ENCODE results near the gene PLGRKT.
"Not testable (repeated sequence)": the region's sequence is repeated elsewhere in the genome, so short reads cannot be mapped to it uniquely, and the experiment has no call there.

Gene PLGRKT

DNA sequence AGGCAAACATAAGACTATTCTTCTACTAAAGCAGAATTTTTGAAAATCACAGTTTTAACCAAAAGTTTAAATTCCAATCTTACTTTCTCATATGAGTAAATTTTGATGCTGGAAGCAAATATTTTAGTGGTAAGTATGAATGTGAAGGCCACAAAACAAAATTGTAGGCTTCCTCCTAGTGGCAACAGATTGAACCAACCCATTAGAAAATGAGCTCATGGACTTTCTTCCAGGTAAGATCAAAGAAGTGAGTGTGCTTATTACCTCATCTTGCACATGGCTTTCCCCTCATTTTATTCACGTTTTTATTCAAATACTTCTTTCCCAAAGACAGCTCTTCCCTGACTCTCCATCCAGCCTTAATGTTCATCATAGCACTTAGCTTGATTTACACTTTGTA is 116.7 kb downstream of the PLGRKT start:
- Histone ChIP-seq H3K4me3 (ENCODE audit: insufficient read depth, low read length, poor library complexity, severe bottlenecking) (no peak overlapping the region), H3K79me2 (ENCODE audit: insufficient read depth, low read length) (no peaks in the 10 kb centered on the region), H3K4me2 (ENCODE audit: low read depth, low read length, poor library complexity, severe bottlenecking) (no peak overlapping the region)

DNA sequence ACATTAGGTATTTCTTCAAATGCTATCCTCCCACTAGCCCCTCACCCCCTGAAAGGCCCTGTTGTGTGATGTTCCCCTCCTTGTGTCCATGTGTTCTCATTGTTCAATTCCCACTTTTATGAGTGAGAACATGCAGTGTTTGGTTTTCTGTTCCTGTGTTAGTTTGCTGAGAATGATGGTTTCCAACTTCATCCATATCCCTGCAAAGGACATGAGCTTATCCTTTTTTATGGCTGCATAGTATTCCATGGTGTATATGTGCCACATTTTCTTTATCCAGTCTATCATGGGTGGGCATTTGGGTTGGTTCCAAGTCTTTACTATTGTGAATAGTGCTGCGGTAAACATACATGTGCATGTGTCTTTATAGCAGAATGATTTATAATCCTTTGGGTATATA is 121.3 kb downstream of the PLGRKT start:
- not testable (repeated sequence) for H3K79me2 ChIP-seq (ENCODE audit: insufficient read depth, low read length); H2AFZ ChIP-seq (ENCODE audit: low read depth, low read length, severe bottlenecking); H3K9me2 ChIP-seq (replicated peaks; ENCODE audit: insufficient read depth, low read length); H3F3A ChIP-seq (ENCODE audit: insufficient read depth); H3K27me3 ChIP-seq (ENCODE audit: low read length); H3K4me2 ChIP-seq (ENCODE audit: low read depth, low read length, poor library complexity, severe bottlenecking); H3K4me3 ChIP-seq (ENCODE audit: insufficient read depth, low read length, poor library complexity, severe bottlenecking); H3K36me3 ChIP-seq (ENCODE audit: low read length); H3K27ac ChIP-seq (ENCODE audit: low read depth, low read length); H4K20me1 ChIP-seq (ENCODE audit: low read depth, low read length); H3K9me3 ChIP-seq (ENCODE audit: insufficient read depth, low read length); H3K9ac ChIP-seq (ENCODE audit: low read length)

More for the DNA sequence above, 116.7 kb downstream of the PLGRKT start:
- Histone ChIP-seq H3F3A (ENCODE audit: insufficient read depth) (no peaks in the 10 kb centered on the region), H3K9me3 (ENCODE audit: insufficient read depth, low read length) (no peaks in the 10 kb centered on the region), H3K27me3 (ENCODE audit: low read length) (no peaks in the 10 kb centered on the region), H2AFZ (ENCODE audit: low read depth, low read length, severe bottlenecking) (no peak overlapping the region), H4K20me1 (ENCODE audit: low read depth, low read length) (no peaks in the 10 kb centered on the region), H3K27ac (ENCODE audit: low read depth, low read length) (no peak overlapping the region), H3K36me3 (ENCODE audit: low read length) (peaks cover under 1% of the 10 kb centered on the region; the same call in 1 of the 2 replicates), H3K9ac (ENCODE audit: low read length) (no peak overlapping the region), H3K9me2 (replicated peaks; ENCODE audit: insufficient read depth, low read length) (no peaks in the 10 kb centered on the region)
- TF ChIP-seq, protein P1, sequence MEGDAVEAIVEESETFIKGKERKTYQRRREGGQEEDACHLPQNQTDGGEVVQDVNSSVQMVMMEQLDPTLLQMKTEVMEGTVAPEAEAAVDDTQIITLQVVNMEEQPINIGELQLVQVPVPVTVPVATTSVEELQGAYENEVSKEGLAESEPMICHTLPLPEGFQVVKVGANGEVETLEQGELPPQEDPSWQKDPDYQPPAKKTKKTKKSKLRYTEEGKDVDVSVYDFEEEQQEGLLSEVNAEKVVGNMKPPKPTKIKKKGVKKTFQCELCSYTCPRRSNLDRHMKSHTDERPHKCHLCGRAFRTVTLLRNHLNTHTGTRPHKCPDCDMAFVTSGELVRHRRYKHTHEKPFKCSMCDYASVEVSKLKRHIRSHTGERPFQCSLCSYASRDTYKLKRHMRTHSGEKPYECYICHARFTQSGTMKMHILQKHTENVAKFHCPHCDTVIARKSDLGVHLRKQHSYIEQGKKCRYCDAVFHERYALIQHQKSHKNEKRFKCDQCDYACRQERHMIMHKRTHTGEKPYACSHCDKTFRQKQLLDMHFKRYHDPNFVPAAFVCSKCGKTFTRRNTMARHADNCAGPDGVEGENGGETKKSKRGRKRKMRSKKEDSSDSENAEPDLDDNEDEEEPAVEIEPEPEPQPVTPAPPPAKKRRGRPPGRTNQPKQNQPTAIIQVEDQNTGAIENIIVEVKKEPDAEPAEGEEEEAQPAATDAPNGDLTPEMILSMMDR (IDR thresholded peaks at IDR 0.05; ENCODE audit: insufficient read depth, low read length, poor library complexity, severe bottlenecking) = no peak
- TF ChIP-seq EZH2phosphoT487 (conservative IDR thresholded peaks at IDR 0.05; ENCODE audit: low read length) = no peak

GRCh38 chr9:5315187-5315923 is 122.4 kb downstream of the PLGRKT start:
- Histone ChIP-seq H3K9ac (ENCODE audit: low read length) (no peak overlapping the region), H3K4me2 (ENCODE audit: low read depth, low read length, poor library complexity, severe bottlenecking) (no peak overlapping the region), H3K27me3 (ENCODE audit: low read length) (no peaks in the 10 kb centered on the region), H3K4me3 (ENCODE audit: insufficient read depth, low read length, poor library complexity, severe bottlenecking) (no peak overlapping the region), H3K9me2 (replicated peaks; ENCODE audit: insufficient read depth, low read length) (no peaks in the 10 kb centered on the region), H3K36me3 (ENCODE audit: low read length) (peaks cover 5% of the 10 kb centered on the region; the same call in 1 of the 2 replicates), H4K20me1 (ENCODE audit: low read depth, low read length) (no peaks in the 10 kb centered on the region), H3F3A (ENCODE audit: insufficient read depth) (no peaks in the 10 kb centered on the region), H3K9me3 (ENCODE audit: insufficient read depth, low read length) (peaks cover 5% of the 10 kb centered on the region; the same call in 1 of the 2 replicates), H3K79me2 (ENCODE audit: insufficient read depth, low read length) (no peaks in the 10 kb centered on the region), H3K27ac (ENCODE audit: low read depth, low read length) (no peak overlapping the region), H2AFZ (ENCODE audit: low read depth, low read length, severe bottlenecking) (no peak overlapping the region)
- TF ChIP-seq, protein P1 (IDR thresholded peaks at IDR 0.05; ENCODE audit: insufficient read depth, low read length, poor library complexity, severe bottlenecking) = no peak
- no peak for TF ChIP-seq EZH2phosphoT487 (conservative IDR thresholded peaks at IDR 0.05; ENCODE audit: low read length)

GRCh38 chr9:5310851-5311250 is 126.9 kb downstream of the PLGRKT start:
- Histone ChIP-seq H3K4me2 (ENCODE audit: low read depth, low read length, poor library complexity, severe bottlenecking) (no peak overlapping the region), H3K27me3 (ENCODE audit: low read length) (no peaks in the 10 kb centered on the region), H3K4me3 (ENCODE audit: insufficient read depth, low read length, poor library complexity, severe bottlenecking) (no peak overlapping the region), H3F3A (ENCODE audit: insufficient read depth) (no peaks in the 10 kb centered on the region), H3K9me3 (ENCODE audit: insufficient read depth, low read length) (peaks cover 5% of the 10 kb centered on the region; the same call in 1 of the 2 replicates), H2AFZ (ENCODE audit: low read depth, low read length, severe bottlenecking) (no peak overlapping the region), H3K79me2 (ENCODE audit: insufficient read depth, low read length) (no peaks in the 10 kb centered on the region), H3K36me3 (ENCODE audit: low read length) (peaks cover 3% of the 10 kb centered on the region; the same call in 1 of the 2 replicates), H3K27ac (ENCODE audit: low read depth, low read length) (no peak overlapping the region), H4K20me1 (ENCODE audit: low read depth, low read length) (no peaks in the 10 kb centered on the region), H3K9ac (ENCODE audit: low read length) (no peak overlapping the region), H3K9me2 (replicated peaks; ENCODE audit: insufficient read depth, low read length) (no peaks in the 10 kb centered on the region)
- TF ChIP-seq EZH2phosphoT487 (conservative IDR thresholded peaks at IDR 0.05; ENCODE audit: low read length) = no peak
- TF ChIP-seq, protein P1 (IDR thresholded peaks at IDR 0.05; ENCODE audit: insufficient read depth, low read length, poor library complexity, severe bottlenecking) = no peak
